Mesenchymal stem cell (in vitro differentiated cells and primary cell): ENCODE measurements around the gene TBXA2R.

Source experiments
- DNase-seq: peaks from one replicate; pipeline ENCODE4 v3.0.0-alpha.2; 2013
- H2AFZ ChIP-seq: one replicate; pipeline ENCODE4 v1.6.1; 2013; ENCODE audit warnings: low read depth, mild to moderate bottlenecking, control low read depth, inconsistent platforms, low read length, moderate library complexity
- H2AK5ac ChIP-seq: 2 replicates; pipeline ENCODE4 v1.6.1; 2013; ENCODE audit warnings: low read length, moderate library complexity, mild to moderate bottlenecking, inconsistent platforms; ENCODE audit not compliant: severe bottlenecking
- H2BK120ac ChIP-seq: one replicate; pipeline ENCODE4 v1.6.1; 2013; ENCODE audit warnings: low read depth, mild to moderate bottlenecking, inconsistent platforms, low read length, moderate library complexity
- H2BK12ac ChIP-seq, 2 experiments: one replicate each; pipeline ENCODE4 v1.6.1; 2013; ENCODE audit warnings: inconsistent platforms in 2 of 2, low read length in 2 of 2, mild to moderate bottlenecking in 2 of 2, moderate library complexity in 2 of 2, control low read depth in 1 of 2
- H2BK15ac ChIP-seq: one replicate; pipeline ENCODE4 v1.6.1; 2013; ENCODE audit warnings: mild to moderate bottlenecking, low read depth, inconsistent platforms; ENCODE audit not compliant: poor library complexity, severe bottlenecking
- H2BK5ac ChIP-seq: 2 replicates; pipeline ENCODE4 v1.6.1; 2013; ENCODE audit warnings: low read depth, mild to moderate bottlenecking, low read length, control low read depth, inconsistent platforms; ENCODE audit not compliant: poor library complexity, severe bottlenecking
- H3K14ac ChIP-seq, 2 experiments: one replicate each; pipeline ENCODE4 v1.6.1; 2013; ENCODE audit warnings: inconsistent platforms in 2 of 2, low read length in 2 of 2, control low read depth in 1 of 2, mild to moderate bottlenecking in 1 of 2, moderate library complexity in 1 of 2
- H3K18ac ChIP-seq, 2 experiments: one replicate each; pipeline ENCODE4 v1.6.1; 2013; ENCODE audit warnings: inconsistent platforms in 2 of 2, low read length in 2 of 2, control low read depth in 1 of 2, low read depth in 1 of 2, mild to moderate bottlenecking in 1 of 2
- H3K23ac ChIP-seq, 2 experiments: one replicate each; pipeline ENCODE4 v1.6.1; 2013; ENCODE audit warnings: inconsistent platforms in 2 of 2, low read length in 2 of 2, mild to moderate bottlenecking in 2 of 2, moderate library complexity in 2 of 2, control low read depth in 1 of 2
- H3K27ac ChIP-seq: 2 replicates; pipeline ENCODE4 v1.5.1; 2013; ENCODE audit warnings: mild to moderate bottlenecking, moderate library complexity, low read length, control low read depth, inconsistent platforms; ENCODE audit not compliant: poor library complexity, severe bottlenecking
- H3K27me3 ChIP-seq, 2 experiments: 2 replicates each; pipeline versions ENCODE4 v1.6.1 to v1.7.0; 2013; ENCODE audit warnings: low read length in 2 of 2, mild to moderate bottlenecking in 2 of 2, moderate library complexity in 2 of 2, control low read depth in 1 of 2, inconsistent platforms in 1 of 2; ENCODE audit not compliant: control insufficient read depth in 1 of 2, insufficient read depth in 1 of 2
- H3K36me3 ChIP-seq, 2 experiments: 2 replicates each; pipeline versions ENCODE4 v1.6.1 to v1.7.0; 2013; ENCODE audit warnings: low read length in 2 of 2, control low read depth in 1 of 2, inconsistent platforms in 1 of 2, low read depth in 1 of 2, mild to moderate bottlenecking in 1 of 2; ENCODE audit not compliant: insufficient read depth in 2 of 2, control insufficient read depth in 1 of 2
- H3K4ac ChIP-seq, 2 experiments: one replicate each; pipeline ENCODE4 v1.6.1; 2013; ENCODE audit warnings: inconsistent platforms in 2 of 2, low read length in 2 of 2, mild to moderate bottlenecking in 2 of 2, moderate library complexity in 2 of 2, control low read depth in 1 of 2, low read depth in 1 of 2
- H3K4me1 ChIP-seq: 2 replicates; pipeline ENCODE4 v1.6.1; 2013; ENCODE audit warnings: low read depth, low read length, control low read depth; ENCODE audit not compliant: control insufficient read depth, insufficient read depth
- H3K4me2 ChIP-seq: 2 replicates; pipeline ENCODE4 v1.6.1; 2013; ENCODE audit warnings: low read length, mild to moderate bottlenecking, inconsistent platforms; ENCODE audit not compliant: poor library complexity, severe bottlenecking
- H3K4me3 ChIP-seq, 2 experiments: 2 replicates each; pipeline versions ENCODE4 v1.5.1 to v1.7.0; 2013; ENCODE audit warnings: low read length in 2 of 2, mild to moderate bottlenecking in 2 of 2, control low read depth in 1 of 2, low read depth in 1 of 2; ENCODE audit not compliant: insufficient read depth in 1 of 2
- H3K79me1 ChIP-seq: replicated peaks from 2 replicates; pipeline ENCODE4 v1.6.1; 2013; ENCODE audit warnings: mild to moderate bottlenecking, control low read depth, low read length, inconsistent platforms; ENCODE audit not compliant: poor library complexity, severe bottlenecking
- H3K9ac ChIP-seq: 2 replicates; pipeline ENCODE4 v1.7.0; 2013; ENCODE audit warnings: mild to moderate bottlenecking, low read length, moderate library complexity
- H3K9me3 ChIP-seq: 2 replicates; pipeline ENCODE4 v1.7.0; 2013; ENCODE audit warnings: mild to moderate bottlenecking, low read length; ENCODE audit not compliant: control insufficient read depth
- H4K8ac ChIP-seq: one replicate; pipeline ENCODE4 v1.6.1; 2013; ENCODE audit warnings: inconsistent platforms, mild to moderate bottlenecking, low read length, moderate library complexity
- H4K91ac ChIP-seq: one replicate; pipeline ENCODE4 v1.6.1; 2013; ENCODE audit warnings: mild to moderate bottlenecking, low read length, inconsistent platforms
- whole genome bisulfite sequencing: methylation state at CpG from one replicate; pipeline ENCODE4 v1.1.7; 2013; ENCODE audit warnings: mixed read lengths; 5-methylcytosine and 5-hydroxymethylcytosine counted together

Gene TBXA2R

GRCh38 chr19:3625996-3626472 lies 19.4 kb upstream of the TBXA2R start:
- Histone ChIP-seq H2BK12ac (no peak overlapping the region), H3K14ac (no peak overlapping the region), H3K9me3 (no peaks in the 10 kb centered on the region), H3K4me3 (peak overlapping the region; percentile 98 to 100), H3K23ac (peak overlapping the region in 1 of 2 experiments; percentile 46), H3K79me1 (peaks cover 23% of the 10 kb centered on the region), H2BK15ac (no peak overlapping the region), H3K4ac (no peak overlapping the region), H2AK5ac (no peak overlapping the region), H3K9ac (peak overlapping the region; percentile 91), H3K27me3 (no peaks in the 10 kb centered on the region), H4K8ac (no peak overlapping the region), H4K91ac (no peak overlapping the region), H3K4me1 (peaks cover 18% of the 10 kb centered on the region), H2BK120ac (no peak overlapping the region), H2BK5ac (no peak overlapping the region), H2AFZ (no peak overlapping the region), H3K4me2 (peak overlapping the region; percentile 89), H3K18ac (no peak overlapping the region), H3K27ac (no peak overlapping the region), H3K36me3 (peaks cover 24 to 47% of the 10 kb centered on the region in 2 experiments)
- WGBS, result 2% methylated on average over 21 of the region's 21 CpGs
- DNase-seq, result peak; percentile 35

- no peak overlapping the region for H2BK15ac ChIP-seq
- no peak overlapping the region for H3K18ac ChIP-seq
- H2BK120ac ChIP-seq, result no peak overlapping the region
- H3K9me3 ChIP-seq, result no peaks in the 10 kb centered on the region
- no peak overlapping the region for H3K23ac ChIP-seq
- H4K91ac ChIP-seq, result no peak overlapping the region
- H3K4me1 ChIP-seq, result peaks cover 17% of the 10 kb centered on the region
- 98% methylated on average over 32 of the region's 34 CpGs for WGBS
- H3K4ac ChIP-seq, result no peak overlapping the region
- no peak overlapping the region for H2AFZ ChIP-seq
- H2BK12ac ChIP-seq, result no peak overlapping the region
- H3K4me3 ChIP-seq, result no peak overlapping the region
- no peak overlapping the region for H3K14ac ChIP-seq
- H4K8ac ChIP-seq, result no peak overlapping the region
- peaks cover 30% of the 10 kb centered on the region for H3K79me1 ChIP-seq
- H3K27ac ChIP-seq, result no peak overlapping the region
- no peak overlapping the region for H2AK5ac ChIP-seq
- H3K4me2 ChIP-seq, result no peak overlapping the region
- H2BK5ac ChIP-seq, result no peak overlapping the region
- DNase-seq, result no peak
- H3K9ac ChIP-seq, result no peak overlapping the region
- no peaks in the 10 kb centered on the region for H3K27me3 ChIP-seq
- H3K36me3 ChIP-seq, result peaks cover 28 to 58% of the 10 kb centered on the region in 2 experiments
Measured at GRCh38 chr19:3623716-3624115, 17.0 kb upstream of the TBXA2R start.

DNA sequence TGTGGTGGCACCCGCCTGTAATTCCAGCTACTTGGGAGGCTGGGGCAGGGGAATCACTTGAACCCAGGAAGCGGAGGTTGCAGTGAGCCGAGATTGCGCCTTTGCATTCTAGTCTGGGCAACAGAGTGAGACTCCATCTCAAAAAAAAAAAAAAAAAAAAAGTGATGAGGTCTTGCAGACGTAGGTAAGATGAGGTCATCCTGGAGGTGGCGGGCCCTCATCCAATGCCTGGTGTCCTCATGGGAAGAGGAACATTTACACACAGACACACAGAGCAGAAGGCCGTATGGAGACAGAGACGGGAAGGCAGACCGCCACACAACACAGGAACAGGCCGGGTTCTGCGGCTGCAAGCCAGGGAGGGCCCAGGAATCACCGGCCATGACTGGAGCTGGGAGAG lies 15.5 kb upstream of the TBXA2R start:
- Histone ChIP-seq H4K8ac (no peak overlapping the region), H2AK5ac (no peak overlapping the region), H3K4me3 (no peak overlapping the region), H2BK120ac (no peak overlapping the region), H3K14ac (no peak overlapping the region), H3K23ac (no peak overlapping the region), H3K4me1 (peaks cover 19% of the 10 kb centered on the region), H3K79me1 (peaks cover 29% of the 10 kb centered on the region), H3K36me3 (peaks cover 32 to 71% of the 10 kb centered on the region in 2 experiments), H4K91ac (no peak overlapping the region), H2BK5ac (no peak overlapping the region), H3K4me2 (no peak overlapping the region), H3K4ac (no peak overlapping the region), H2BK12ac (no peak overlapping the region), H3K18ac (no peak overlapping the region), H3K27ac (no peak overlapping the region), H3K27me3 (no peaks in the 10 kb centered on the region), H3K9ac (no peak overlapping the region), H2BK15ac (no peak overlapping the region), H2AFZ (no peak overlapping the region), H3K9me3 (no peaks in the 10 kb centered on the region)
- no peak for DNase-seq
- WGBS, result 86% methylated on average over 12 of the region's 12 CpGs

DNA sequence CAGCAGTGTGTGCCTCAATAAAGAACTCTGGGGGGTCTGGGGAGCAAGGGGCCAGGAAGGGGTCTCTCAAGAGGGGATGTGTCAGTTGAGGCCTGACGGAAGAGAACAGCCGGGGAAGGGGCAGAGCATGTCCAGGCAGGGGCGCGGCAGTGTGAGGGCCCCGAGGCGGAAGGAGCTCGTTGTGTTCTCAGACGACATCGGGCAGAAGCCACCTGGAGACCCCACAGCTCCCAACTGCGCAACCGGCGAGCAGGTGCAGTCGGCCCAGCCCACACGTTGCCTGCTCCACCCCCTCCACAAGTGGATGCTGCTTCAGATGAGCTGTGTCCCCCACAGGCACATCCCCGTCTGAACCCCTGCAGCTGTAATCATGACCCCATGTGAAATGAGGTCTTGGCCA lies 15.0 kb upstream of the TBXA2R start:
- H2BK5ac ChIP-seq, result no peak overlapping the region
- no peaks in the 10 kb centered on the region for H3K9me3 ChIP-seq
- peaks cover 38 to 75% of the 10 kb centered on the region in 2 experiments for H3K36me3 ChIP-seq
- no peak overlapping the region for H4K91ac ChIP-seq
- WGBS, result 98% methylated on average over 15 of the region's 15 CpGs
- H2AFZ ChIP-seq, result no peak overlapping the region
- H3K4me3 ChIP-seq, result no peak overlapping the region
- no peak overlapping the region for H4K8ac ChIP-seq
- peaks cover 29% of the 10 kb centered on the region for H3K79me1 ChIP-seq
- no peak overlapping the region for H2AK5ac ChIP-seq
- H2BK15ac ChIP-seq, result no peak overlapping the region
- H3K9ac ChIP-seq, result no peak overlapping the region
- DNase-seq, result no peak
- no peak overlapping the region for H2BK12ac ChIP-seq
- no peak overlapping the region for H3K4me2 ChIP-seq
- H3K4me1 ChIP-seq, result peaks cover 19% of the 10 kb centered on the region
- no peak overlapping the region for H2BK120ac ChIP-seq
- H3K18ac ChIP-seq, result no peak overlapping the region
- H3K27ac ChIP-seq, result no peak overlapping the region
- no peak overlapping the region for H3K14ac ChIP-seq
- H3K4ac ChIP-seq, result no peak overlapping the region
- H3K23ac ChIP-seq, result no peak overlapping the region
- no peaks in the 10 kb centered on the region for H3K27me3 ChIP-seq
